CD4-positive, alpha-beta memory T cell (primary cell): ENCODE results near the gene DDA1. TPM values are rescaled to one million over a fixed set of nuclear protein-coding genes. Genes with fewer than 3 reads are reported as not detected.

ENCODE experiments used
- CTCF ChIA-PET: fragments of 350-600 bp; sonication (Branson Sonifier 250); formaldehyde crosslinking; loops from one replicate; lab custom pipeline; 2021; ENCODE audit warnings: inconsistent platforms; ENCODE audit not compliant: partially characterized antibody; lab: Charles Lee
- POLR2A ChIA-PET: fragments of 350-600 bp; sonication (Branson Sonifier 250); formaldehyde crosslinking; loops from one replicate; lab custom pipeline; 2021; ENCODE audit not compliant: partially characterized antibody; lab: Charles Lee
- DNase-seq, 5 donors: peaks; one replicate each; pipeline versions ENCODE4 v3.0.0 to v3.0.0-alpha.2; 2020 to 2022; ENCODE audit warnings: mixed read lengths in 1 of 5
- H3K27ac ChIP-seq: one replicate; pipeline ENCODE4 v1.7.0; 2013; ENCODE audit warnings: low read depth, low read length
- H3K27me3 ChIP-seq: 2 replicates; pipeline ENCODE4 v1.7.0; 2013; ENCODE audit warnings: mild to moderate bottlenecking, low read length, moderate library complexity; ENCODE audit not compliant: insufficient read depth
- H3K36me3 ChIP-seq: 2 replicates; pipeline ENCODE4 v1.7.0; 2013; ENCODE audit warnings: mild to moderate bottlenecking, low read length, moderate library complexity; ENCODE audit not compliant: insufficient read depth
- H3K4me1 ChIP-seq: 2 replicates; pipeline ENCODE4 v1.7.0; 2013; ENCODE audit warnings: mild to moderate bottlenecking, low read length, moderate library complexity; ENCODE audit not compliant: insufficient read depth
- H3K4me3 ChIP-seq, 2 donors: one replicate each; pipeline ENCODE4 v1.7.0; 2013; ENCODE audit warnings: low read length in 2 of 2, mild to moderate bottlenecking in 1 of 2
- H3K9me3 ChIP-seq, 2 donors: one replicate each; pipeline ENCODE4 v1.7.0; 2013; ENCODE audit warnings: low read length in 2 of 2, control low read depth in 1 of 2; ENCODE audit not compliant: control insufficient read depth in 1 of 2
- H3K27ac Mint-ChIP-seq, 7 donors: one replicate each; pipeline ENCODE4 v1.8.0; 2020 to 2021; ENCODE audit warnings: mixed read lengths in 7 of 7, mild to moderate bottlenecking in 6 of 7, inconsistent platforms in 3 of 7, moderate library complexity in 3 of 7
- H3K27me3 Mint-ChIP-seq, 2 donors: one replicate each; pipeline ENCODE4 v1.8.0; 2020 to 2021; ENCODE audit warnings: mixed read lengths in 2 of 2
- H3K36me3 Mint-ChIP-seq, 2 donors: one replicate each; pipeline ENCODE4 v1.8.0; 2020 to 2021; ENCODE audit warnings: mixed read lengths in 2 of 2, inconsistent platforms in 1 of 2, mild to moderate bottlenecking in 1 of 2
- H3K4me1 Mint-ChIP-seq, 4 donors: one replicate each; pipeline ENCODE4 v1.8.0; 2020 to 2021; ENCODE audit warnings: mixed read lengths in 4 of 4, mild to moderate bottlenecking in 1 of 4
- H3K4me3 Mint-ChIP-seq, 8 donors: one replicate each; pipeline ENCODE4 v1.8.0; 2020 to 2021; ENCODE audit warnings: mixed read lengths in 8 of 8, mild to moderate bottlenecking in 7 of 8, moderate library complexity in 6 of 8, inconsistent platforms in 3 of 8
- H3K9me3 Mint-ChIP-seq, 8 donors: one replicate each; pipeline ENCODE4 v1.8.0; 2020 to 2021; ENCODE audit warnings: mixed read lengths in 8 of 8, mild to moderate bottlenecking in 5 of 8, inconsistent platforms in 3 of 8, moderate library complexity in 1 of 8
- intact Hi-C: fragments of 100-400 bp; cut with micrococcal nuclease; formaldehyde crosslinking; loops from one replicate; pipeline ENCODE4 v1.15.1; 2023
- polyA plus RNA-seq, 2 donors: library from polyadenylated mRNA; unstranded; fragments of 300-500 nt; fragmentation: Illumina TruSeq; gene quantifications; one replicate each; pipeline ENCODE4 v1.2.3, GENCODE V29; 2021
- total RNA-seq, 2 experiments: library from RNA; stranded (reverse); gene quantifications; one replicate each; pipeline ENCODE4 v1.2.3, GENCODE V29; 2021

DDA1 gene
- total RNA-seq: 10 to 100 TPM; 36.4 to 42.6 TPM
- polyA plus RNA-seq: 10 to 100 TPM; 31.6 to 42.6 TPM

DNA sequence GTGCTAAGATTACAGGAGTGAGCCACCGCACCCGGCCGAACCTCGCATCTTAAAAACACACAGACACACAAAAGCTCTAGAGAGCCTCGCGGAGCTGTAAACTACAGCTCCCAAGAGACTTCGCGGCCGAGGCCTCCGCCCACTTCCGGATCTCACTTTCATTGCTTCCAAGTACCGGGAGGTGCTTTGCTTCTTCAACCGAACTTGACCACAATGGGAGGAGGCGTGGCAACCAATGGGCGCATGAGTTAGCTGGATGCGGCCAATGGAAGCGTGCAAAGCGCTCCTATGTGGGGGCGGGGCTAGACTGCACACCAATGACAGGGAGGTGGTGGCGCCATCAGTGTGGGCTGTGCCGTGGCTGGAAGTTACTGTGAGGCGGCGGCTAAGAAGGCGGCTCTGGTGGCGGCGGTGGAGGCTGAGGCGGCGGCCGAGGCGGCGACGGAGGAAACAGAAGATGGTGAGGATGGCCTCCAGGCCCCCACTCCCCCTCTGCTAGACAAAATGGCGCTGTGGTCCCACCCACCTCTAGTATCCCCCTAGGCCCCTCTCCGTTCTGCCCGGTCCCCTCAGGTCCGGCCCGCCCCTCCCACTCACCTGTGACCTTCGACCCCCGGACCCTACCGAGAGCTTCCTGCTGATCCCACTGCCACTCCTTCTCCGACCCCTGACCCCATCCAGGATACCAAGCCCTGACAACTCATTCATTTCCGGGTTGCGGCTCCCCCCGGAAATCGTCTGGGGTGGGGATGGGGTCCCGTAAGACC lies at the start of gene DDA1:
Gene DDA1 (plus strand): TSS at position 366 of the 767 bp plus-strand sequence. CDS start 92 bp downstream, at position 458.
- ChIA-PET CTCF (interaction anchor here (0.8 to 2.0 kb wide), 10 partner anchors 12 to 157 kb away, joined by 3 to 8 read pairs (median 4); partner anchors contain the start of genes ANO8, BABAM1 and MVB12A), POLR2A (interaction anchor here (0.7 to 3.7 kb wide), 18 partner anchors 8 to 234 kb away, joined by 3 to 54 read pairs (median 5); partner anchors contain the start of genes ANO8, BABAM1, HAUS8 and MVB12A)
- Mint-ChIP-seq H3K27ac (peak within 1 kb of the TSS; percentile 78 to 97 (median 97)), H3K4me3 (peak within 1 kb of the TSS; percentile 95 to 99 (median 97)), H3K36me3 (peaks cover 3 to 13% of the 10 kb centered on the region in 2 donors), H3K9me3 (no peaks in the 10 kb centered on the region), H3K27me3 (no peaks in the 10 kb centered on the region), H3K4me1 (peaks cover 26 to 65% (median 45%) of the 10 kb centered on the region in 4 donors)
- intact Hi-C loops: loop anchor here (1.0 to 5.0 kb wide), 4 partner anchors 28 to 98 kb away; partner anchors contain the start of genes BABAM1, BST2, GTPBP3 and OCEL1
- H3K36me3 ChIP-seq: peaks cover 17% of the 10 kb centered on the region
- peak within 1 kb of the TSS; percentile 81 to 82 for H3K4me3 ChIP-seq
- peak within 1 kb of the TSS; percentile 82 for H3K27ac ChIP-seq
- DNase-seq: peak; percentile 97 to 100 (median 99)
- peaks cover 51% of the 10 kb centered on the region for H3K4me1 ChIP-seq
- no peaks in the 10 kb centered on the region for H3K9me3 ChIP-seq
- no peaks in the 10 kb centered on the region for H3K27me3 ChIP-seq

DNA sequence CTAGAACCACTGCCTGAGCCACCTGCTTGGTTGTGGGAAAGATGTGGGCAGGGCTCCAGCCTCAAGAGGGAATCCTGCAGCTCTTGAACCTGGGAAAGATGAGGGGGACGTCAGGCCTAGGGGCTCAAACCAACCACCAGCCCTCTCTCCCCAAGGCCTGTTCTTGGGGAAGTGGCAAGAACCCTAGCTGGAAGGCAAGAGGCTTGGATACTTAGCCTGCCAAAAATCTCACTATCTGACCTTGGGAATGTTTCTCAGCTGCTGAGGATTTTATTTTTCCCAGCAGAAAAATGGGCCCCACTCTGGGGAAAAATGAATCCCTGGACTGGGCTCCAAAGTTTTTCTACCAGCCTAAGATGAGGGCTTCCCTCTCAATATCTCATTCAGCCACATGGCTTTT lies 49.4 kb upstream of the DDA1 start:
- DNase-seq: no peak
- Mint-ChIP-seq H3K36me3 (no peaks in the 10 kb centered on the region), H3K27ac (no peak overlapping the region), H3K4me1 (peaks cover 5 to 21% (median 16%) of the 10 kb centered on the region in 4 donors), H3K4me3 (no peak overlapping the region), H3K27me3 (no peaks in the 10 kb centered on the region), H3K9me3 (no peaks in the 10 kb centered on the region)
- H3K27me3 ChIP-seq: no peaks in the 10 kb centered on the region
- H3K9me3 ChIP-seq: no peaks in the 10 kb centered on the region
- POLR2A ChIA-PET: interaction anchor here (0.7 to 1.7 kb wide), 4 partner anchors 21 to 39 kb away, joined by 3 to 7 read pairs (median 4); partner anchors contain the start of gene ANKLE1
- CTCF ChIA-PET: interaction anchor here (0.6 to 8.0 kb wide), 22 partner anchors 8 to 209 kb away, joined by 3 to 83 read pairs (median 4); partner anchors contain the start of genes ANKLE1, DDA1, MRPL34 and OCEL1
- no peak overlapping the region for H3K4me3 ChIP-seq
- intact Hi-C loops: no loop called here
- peaks cover 10% of the 10 kb centered on the region for H3K4me1 ChIP-seq
- H3K36me3 ChIP-seq: no peaks in the 10 kb centered on the region
- no peak overlapping the region for H3K27ac ChIP-seq

DNA sequence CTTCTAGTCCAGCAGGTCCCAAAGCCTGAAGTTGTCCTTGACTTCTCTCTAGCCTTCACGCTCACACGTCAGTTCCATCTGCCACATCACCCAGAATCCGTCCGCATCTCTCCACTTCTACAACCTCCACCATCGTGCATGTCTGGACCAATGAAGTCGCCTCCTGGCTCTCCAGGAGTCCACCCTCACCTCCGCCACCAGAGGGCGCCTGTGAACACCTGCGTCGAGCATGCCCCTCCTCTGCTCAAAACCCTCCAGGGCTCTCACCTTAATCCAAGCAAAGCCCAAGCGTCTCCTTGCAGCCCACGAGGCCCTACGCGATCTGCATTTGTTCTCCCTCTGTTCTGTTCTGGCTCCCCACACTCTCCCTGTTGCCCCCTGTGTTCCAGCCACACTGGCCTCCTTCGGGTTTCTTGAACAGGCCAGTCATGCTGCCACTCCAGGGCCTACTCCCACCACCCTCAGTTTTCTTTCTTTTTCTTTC lies 48.5 kb upstream of the DDA1 start:
- H3K9me3 Mint-ChIP-seq: no peaks in the 10 kb centered on the region
- peak overlapping the region in 5 of 7 donors; percentile 1 to 82 (median 47) for H3K27ac Mint-ChIP-seq
- H3K36me3 Mint-ChIP-seq: no peaks in the 10 kb centered on the region
- Histone ChIP-seq H3K4me1 (peaks cover 14% of the 10 kb centered on the region), H3K9me3 (no peaks in the 10 kb centered on the region), H3K36me3 (no peaks in the 10 kb centered on the region), H3K27me3 (no peaks in the 10 kb centered on the region), H3K27ac (no peak overlapping the region), H3K4me3 (no peak overlapping the region)
- no peaks in the 10 kb centered on the region for H3K27me3 Mint-ChIP-seq
- intact Hi-C loops: loop anchor here (1.0 kb wide), 2 partner anchors 21 to 194 kb away; no protein-coding TSS in a partner anchor
- peak; percentile 85 to 88 (median 87) for DNase-seq
- ChIA-PET POLR2A (interaction anchor here (0.7 to 1.7 kb wide), 4 partner anchors 20 to 40 kb away, joined by 3 to 7 read pairs (median 4); partner anchors contain the start of gene ANKLE1), CTCF (interaction anchor here (0.6 to 8.0 kb wide), 27 partner anchors 9 to 284 kb away, joined by 3 to 83 read pairs (median 4); partner anchors contain the start of genes ANKLE1, DDA1, OCEL1 and USE1)
- H3K4me1 Mint-ChIP-seq: peaks cover 5 to 22% (median 16%) of the 10 kb centered on the region in 4 donors
- H3K4me3 Mint-ChIP-seq: no peak overlapping the region

DNA sequence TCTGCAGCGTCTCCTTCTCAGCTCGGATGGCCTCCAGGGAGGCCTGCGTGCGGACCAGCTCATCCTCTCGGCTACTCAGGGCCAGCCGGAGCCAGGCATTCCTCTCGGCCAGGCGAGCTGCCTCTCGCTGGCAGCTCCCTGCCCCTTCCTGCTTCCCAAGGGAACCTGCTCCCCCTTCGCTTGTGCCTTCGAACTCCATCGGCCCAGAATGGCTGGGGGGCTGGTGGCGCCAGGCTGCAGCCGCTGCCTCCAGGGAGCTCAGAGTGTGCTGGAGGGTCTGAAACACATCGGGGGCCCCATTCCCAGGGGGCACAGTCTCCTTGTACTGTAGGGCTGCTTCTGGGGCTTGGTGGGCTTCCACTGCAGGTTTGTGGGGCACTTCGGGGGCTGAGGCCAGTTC lies 46.8 kb upstream of the DDA1 start:
- Histone ChIP-seq H3K4me1 (peaks cover 20% of the 10 kb centered on the region), H3K4me3 (no peak overlapping the region), H3K36me3 (no peaks in the 10 kb centered on the region), H3K9me3 (no peaks in the 10 kb centered on the region), H3K27ac (no peak overlapping the region), H3K27me3 (no peaks in the 10 kb centered on the region)
- intact Hi-C loops: no loop called here
- Mint-ChIP-seq H3K4me1 (peaks cover 11 to 31% (median 25%) of the 10 kb centered on the region in 4 donors), H3K27me3 (peaks cover 1 to 2% of the 10 kb centered on the region in 2 donors), H3K27ac (peak overlapping the region in 2 of 7 donors; percentile 43 to 55), H3K9me3 (no peaks in the 10 kb centered on the region), H3K36me3 (peaks cover 0 to 5% of the 10 kb centered on the region in 2 donors), H3K4me3 (no peak overlapping the region)
- no peak for DNase-seq
- ChIA-PET POLR2A (no interaction called here), CTCF (interaction anchor here (1.1 to 8.0 kb wide), 4 partner anchors 19 to 125 kb away, joined by 3 to 83 read pairs (median 34); partner anchors contain the start of genes ANKLE1 and OCEL1)

DNA sequence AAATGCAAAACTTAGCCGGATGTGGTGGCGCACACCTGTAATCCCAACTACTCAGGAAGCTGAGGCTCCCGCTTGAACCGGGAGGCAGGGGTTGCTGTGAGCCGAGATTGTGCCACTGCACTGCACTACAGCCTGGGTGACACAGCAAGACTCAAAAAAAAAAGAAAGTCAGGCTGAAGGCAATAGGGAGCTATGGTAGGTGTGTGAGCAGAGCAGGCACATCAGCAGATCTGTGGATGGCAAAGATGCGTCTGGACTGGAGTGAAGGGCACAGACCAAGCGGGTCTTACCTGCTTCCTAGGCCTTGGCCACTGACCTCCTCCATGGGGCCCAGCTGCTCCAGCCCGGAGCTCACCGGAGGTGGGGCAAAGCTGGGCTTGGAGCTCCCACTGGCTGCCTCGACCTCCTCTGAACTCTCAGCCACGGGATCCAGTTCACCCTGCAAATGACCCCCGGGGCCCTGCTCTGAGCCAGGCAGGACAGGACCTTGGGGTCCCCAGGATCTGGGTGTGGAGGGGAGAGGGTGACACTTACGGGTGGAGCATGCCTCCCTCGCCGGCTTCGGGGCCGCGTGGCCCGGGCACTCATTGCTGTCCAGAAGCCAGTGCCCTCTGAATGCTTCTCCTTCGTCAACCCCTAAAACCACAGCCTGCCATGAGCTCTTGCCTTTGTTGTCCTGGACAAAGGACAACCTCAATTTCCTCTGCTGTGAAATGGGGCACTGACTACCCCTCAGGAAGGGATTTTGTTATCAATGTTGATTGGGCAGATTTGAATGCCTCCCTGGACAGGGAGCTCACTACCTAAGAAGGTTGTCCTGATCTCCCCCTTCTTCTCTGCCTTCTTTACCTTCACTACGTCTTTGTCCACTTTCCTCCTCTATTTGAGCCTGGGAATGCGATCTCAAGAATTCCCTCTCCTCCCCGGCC lies 45.4 kb upstream of the DDA1 start:
- H3K36me3 Mint-ChIP-seq: peaks cover 0 to 10% of the 10 kb centered on the region in 2 donors
- ChIA-PET POLR2A (interaction anchor here (0.8 to 1.2 kb wide), 2 partner anchors 19 to 125 kb away, joined by 3 read pairs; no protein-coding TSS in a partner anchor), CTCF (interaction anchor here (0.8 to 8.0 kb wide), 7 partner anchors 11 to 155 kb away, joined by 3 to 65 read pairs (median 4); partner anchors contain the start of genes ANKLE1 and OCEL1)
- H3K27ac Mint-ChIP-seq: peak overlapping the region in 6 of 7 donors; percentile 7 to 92 (median 51)
- H3K9me3 ChIP-seq: no peaks in the 10 kb centered on the region
- DNase-seq: no peak
- H3K4me1 Mint-ChIP-seq: peaks cover 15 to 39% (median 31%) of the 10 kb centered on the region in 4 donors
- H3K4me3 ChIP-seq: no peak overlapping the region
- intact Hi-C loops: no loop called here
- peaks cover 29% of the 10 kb centered on the region for H3K4me1 ChIP-seq
- peaks cover 1 to 2% of the 10 kb centered on the region in 2 donors for H3K27me3 Mint-ChIP-seq
- no peaks in the 10 kb centered on the region for H3K27me3 ChIP-seq
- no peaks in the 10 kb centered on the region for H3K9me3 Mint-ChIP-seq
- no peak overlapping the region for H3K4me3 Mint-ChIP-seq
- no peak overlapping the region for H3K27ac ChIP-seq
- peaks cover 3% of the 10 kb centered on the region for H3K36me3 ChIP-seq

DNA sequence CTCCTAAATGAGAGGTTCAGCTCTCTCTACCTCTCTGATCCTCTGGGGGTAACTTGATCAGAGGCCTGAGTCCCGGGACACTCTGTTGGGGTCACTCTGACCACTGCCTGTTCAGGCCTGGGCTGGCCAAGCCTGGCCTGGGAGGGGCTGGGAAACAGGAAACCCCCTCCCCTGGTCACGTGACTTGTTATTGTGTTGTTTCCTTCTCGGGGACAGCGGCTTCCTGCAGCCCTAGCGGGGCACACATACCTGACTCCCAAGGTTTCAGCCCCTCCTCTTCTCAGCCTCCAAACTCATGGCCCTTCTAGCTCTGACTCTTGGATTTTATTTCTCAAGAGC lies 44.8 kb upstream of the DDA1 start, which contains the start of gene USHBP1:
Gene USHBP1 (minus strand): TSS at position 105 of the 339 bp plus-strand sequence. CDS start 446 bp downstream, outside the sequence.
- Histone ChIP-seq H3K36me3 (peaks cover 5% of the 10 kb centered on the region), H3K9me3 (no peaks in the 10 kb centered on the region), H3K4me1 (peaks cover 29% of the 10 kb centered on the region), H3K4me3 (no peak within 1 kb of the TSS), H3K27me3 (no peaks in the 10 kb centered on the region), H3K27ac (no peak within 1 kb of the TSS)
- Mint-ChIP-seq H3K27ac (peak within 1 kb of the TSS in 5 of 7 donors; percentile 7 to 92 (median 59)), H3K27me3 (peaks cover 1 to 2% of the 10 kb centered on the region in 2 donors), H3K4me1 (peaks cover 15 to 39% (median 31%) of the 10 kb centered on the region in 4 donors), H3K4me3 (peak within 1 kb of the TSS in 1 of 8 donors; percentile 5), H3K36me3 (peaks cover 0 to 10% of the 10 kb centered on the region in 2 donors), H3K9me3 (no peaks in the 10 kb centered on the region)
- POLR2A ChIA-PET: interaction anchor here (0.8 to 1.2 kb wide), 2 partner anchors 18 to 125 kb away, joined by 3 read pairs; no protein-coding TSS in a partner anchor
- no peak for DNase-seq
- CTCF ChIA-PET: interaction anchor here (0.6 to 8.0 kb wide), 6 partner anchors 12 to 154 kb away, joined by 3 to 65 read pairs (median 4); partner anchors contain the start of genes ANKLE1, OCEL1 and USE1
- intact Hi-C loops: no loop called here
